ENCODE results near the gene TCF4.

TCF4 gene

DNA sequence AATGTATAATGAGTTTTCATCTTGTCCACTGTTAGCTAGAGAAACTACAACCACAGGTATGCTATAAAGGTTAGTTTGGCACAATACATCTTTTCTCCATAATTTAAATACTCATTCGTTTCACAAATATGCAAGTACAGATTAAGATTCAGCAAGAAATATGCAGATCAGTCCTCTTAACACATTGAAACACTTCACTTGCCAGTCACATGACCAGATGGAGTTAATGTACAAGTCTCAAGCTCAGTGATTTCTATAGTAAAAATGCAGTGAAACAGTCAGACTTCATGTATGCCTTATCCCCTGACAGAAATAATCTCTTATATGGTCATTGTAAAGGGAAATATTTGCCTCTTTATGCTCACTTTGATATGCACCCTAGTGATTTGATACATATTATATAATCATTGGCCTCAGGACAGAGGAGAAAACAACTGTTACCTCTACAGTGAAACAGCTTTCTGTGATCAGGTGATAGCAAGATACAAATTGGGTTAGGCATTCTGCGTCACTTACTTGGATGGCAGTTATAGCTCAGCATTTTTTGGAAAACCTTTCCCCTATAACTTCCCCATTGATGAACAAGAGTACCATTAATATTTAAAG lies 104.6 kb downstream of the TCF4 start:
- DNase-seq (ENCODE audit: low read depth) = no peak
- no peak overlapping the region for H3K4me3 ChIP-seq (ENCODE audit: low read length)
- TF ChIP-seq, protein P1, sequence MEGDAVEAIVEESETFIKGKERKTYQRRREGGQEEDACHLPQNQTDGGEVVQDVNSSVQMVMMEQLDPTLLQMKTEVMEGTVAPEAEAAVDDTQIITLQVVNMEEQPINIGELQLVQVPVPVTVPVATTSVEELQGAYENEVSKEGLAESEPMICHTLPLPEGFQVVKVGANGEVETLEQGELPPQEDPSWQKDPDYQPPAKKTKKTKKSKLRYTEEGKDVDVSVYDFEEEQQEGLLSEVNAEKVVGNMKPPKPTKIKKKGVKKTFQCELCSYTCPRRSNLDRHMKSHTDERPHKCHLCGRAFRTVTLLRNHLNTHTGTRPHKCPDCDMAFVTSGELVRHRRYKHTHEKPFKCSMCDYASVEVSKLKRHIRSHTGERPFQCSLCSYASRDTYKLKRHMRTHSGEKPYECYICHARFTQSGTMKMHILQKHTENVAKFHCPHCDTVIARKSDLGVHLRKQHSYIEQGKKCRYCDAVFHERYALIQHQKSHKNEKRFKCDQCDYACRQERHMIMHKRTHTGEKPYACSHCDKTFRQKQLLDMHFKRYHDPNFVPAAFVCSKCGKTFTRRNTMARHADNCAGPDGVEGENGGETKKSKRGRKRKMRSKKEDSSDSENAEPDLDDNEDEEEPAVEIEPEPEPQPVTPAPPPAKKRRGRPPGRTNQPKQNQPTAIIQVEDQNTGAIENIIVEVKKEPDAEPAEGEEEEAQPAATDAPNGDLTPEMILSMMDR (IDR thresholded peaks at IDR 0.05; ENCODE audit: insufficient read depth, low read depth, low read length, missing control alignments) = no peak

DNA sequence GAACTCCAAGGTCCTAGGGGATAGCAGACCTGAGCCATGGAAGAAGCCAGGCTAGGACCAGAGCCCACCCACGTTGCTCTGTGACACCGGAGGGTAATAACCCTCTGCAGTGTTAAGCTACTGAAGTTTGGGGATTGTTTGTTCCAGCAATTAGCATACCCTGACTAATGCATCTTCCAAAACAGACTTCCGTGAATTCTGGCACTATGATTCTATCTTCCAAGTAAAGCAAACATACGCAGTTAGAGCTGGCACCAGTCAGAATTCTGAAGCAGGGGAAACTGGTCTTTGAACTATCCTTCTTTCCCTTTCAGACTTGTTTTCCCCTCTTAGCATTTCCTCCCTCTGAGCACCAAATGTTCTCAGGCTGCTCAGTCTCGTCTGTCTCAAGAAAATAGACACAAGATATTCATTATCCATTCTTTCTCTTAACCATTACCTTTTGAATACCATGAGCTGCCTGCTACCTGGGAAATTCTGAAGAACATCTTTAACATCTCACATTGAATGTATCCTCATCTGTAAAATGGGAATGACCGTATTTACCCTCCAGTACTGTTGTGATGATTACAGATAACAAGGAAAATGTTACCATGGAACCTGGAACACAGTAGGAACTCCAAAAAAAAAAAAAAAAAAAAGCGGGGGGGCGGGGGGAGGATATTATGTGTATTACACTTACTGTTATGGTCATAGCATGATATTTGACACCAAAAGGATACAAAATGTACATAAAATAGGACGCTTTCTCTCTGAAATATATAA lies 108.2 kb downstream of the TCF4 start:
- H3K4me3 ChIP-seq (ENCODE audit: low read length) = no peak overlapping the region
- TF ChIP-seq, protein P1 (IDR thresholded peaks at IDR 0.05; ENCODE audit: insufficient read depth, low read depth, low read length, missing control alignments) = no peak
- DNase-seq (ENCODE audit: low read depth) = no peak

DNA sequence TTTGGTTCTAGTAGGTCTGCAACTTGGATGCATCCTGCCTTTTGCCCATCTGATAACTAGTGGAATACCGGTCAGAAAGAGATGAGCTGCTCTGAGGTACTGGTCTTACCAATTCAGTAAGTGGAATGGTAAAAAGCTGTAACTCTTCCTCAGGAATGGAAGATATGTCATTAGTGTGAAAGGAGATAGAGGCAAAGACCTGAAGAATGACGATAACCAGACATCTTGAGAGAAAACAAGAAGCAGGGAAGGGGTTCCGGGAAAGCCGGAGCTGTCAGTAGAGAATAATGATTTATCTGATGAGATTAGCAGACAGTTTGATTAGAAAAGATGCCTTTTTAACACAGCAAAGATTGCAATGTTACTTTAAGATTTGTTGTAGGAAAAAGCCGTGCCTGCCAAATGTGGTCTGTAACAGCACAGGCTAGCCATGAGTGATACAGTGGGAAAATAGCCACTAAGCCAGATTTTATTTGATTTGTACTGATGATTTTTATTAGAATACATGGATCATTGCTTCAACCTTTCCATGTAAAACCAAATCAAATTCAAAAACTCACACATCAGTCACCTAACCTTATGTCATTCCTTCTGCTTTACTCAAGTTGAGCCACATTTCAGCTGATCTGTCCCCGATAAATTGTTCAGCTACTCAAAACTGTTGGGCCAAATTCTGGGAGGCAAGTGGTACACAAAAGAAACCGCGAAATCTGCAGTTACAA lies 110.0 kb downstream of the TCF4 start:
- no peak for DNase-seq (ENCODE audit: low read depth)
- TF ChIP-seq, protein P1 (IDR thresholded peaks at IDR 0.05; ENCODE audit: insufficient read depth, low read depth, low read length, missing control alignments) = no peak
- H3K4me3 ChIP-seq (ENCODE audit: low read length) = peak overlapping the region; percentile 33

DNA sequence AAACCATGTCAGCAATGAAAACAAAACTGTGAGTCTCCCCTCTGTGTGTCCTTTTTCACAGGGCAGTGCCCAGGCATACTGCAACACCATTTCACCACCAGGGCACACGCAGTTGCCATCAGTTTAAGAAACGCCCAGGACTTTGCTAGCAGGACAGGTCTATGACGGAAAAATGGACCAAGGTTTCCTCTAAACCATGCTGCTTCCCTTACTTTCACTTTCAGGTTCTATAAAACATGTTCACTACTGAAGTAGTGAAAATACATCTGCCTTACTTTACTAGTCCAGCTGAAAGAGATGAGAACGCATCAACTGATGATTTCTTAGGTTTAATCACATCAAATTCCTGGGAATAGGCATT lies 110.5 kb downstream of the TCF4 start:
- TF ChIP-seq, protein P1 (IDR thresholded peaks at IDR 0.05; ENCODE audit: insufficient read depth, low read depth, low read length, missing control alignments) = peak; percentile 25
- H3K4me3 ChIP-seq (ENCODE audit: low read length) = peak overlapping the region; percentile 33
- peak; percentile 24 for DNase-seq (ENCODE audit: low read depth)

DNA sequence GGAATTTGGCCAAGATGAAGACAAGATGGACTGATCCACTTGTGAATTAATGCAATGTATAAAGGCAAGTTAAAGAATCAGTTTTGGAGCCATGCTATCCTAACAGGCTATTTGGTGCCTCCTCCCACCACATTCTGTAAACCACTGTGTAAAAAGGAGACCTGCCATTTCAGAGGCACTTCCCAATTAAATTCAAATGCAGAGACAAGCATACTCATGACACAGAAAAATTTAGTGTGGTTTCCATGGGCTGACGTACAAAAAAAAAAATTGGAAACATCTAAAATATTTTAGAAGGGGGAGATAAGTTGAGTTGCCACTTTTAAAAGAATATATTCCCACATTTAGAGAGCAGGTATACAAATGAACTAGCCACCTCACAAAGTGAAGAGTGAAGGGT lies 112.1 kb downstream of the TCF4 start:
- TF ChIP-seq, protein P1 (IDR thresholded peaks at IDR 0.05; ENCODE audit: insufficient read depth, low read depth, low read length, missing control alignments) = no peak
- no peak overlapping the region for H3K4me3 ChIP-seq (ENCODE audit: low read length)
- no peak for DNase-seq (ENCODE audit: low read depth)

DNA sequence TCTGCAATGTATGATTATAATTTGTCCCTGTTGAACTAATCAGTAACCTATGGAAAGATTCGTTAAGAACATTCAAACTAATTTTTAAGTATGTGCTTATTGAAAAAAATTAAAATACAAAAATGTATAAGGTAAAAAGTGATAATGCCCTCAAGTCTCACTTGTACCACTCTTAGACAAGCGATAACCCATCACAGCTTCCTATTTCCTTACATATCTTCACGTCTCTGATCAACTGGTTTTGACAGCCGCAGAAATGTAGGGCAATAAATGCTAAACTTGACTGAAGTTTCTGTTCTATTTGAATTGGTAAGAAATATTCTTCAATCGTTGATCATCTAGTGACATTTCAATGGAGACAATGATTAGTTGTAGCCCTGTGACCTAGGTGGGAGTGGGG lies 112.5 kb downstream of the TCF4 start:
- H3K4me3 ChIP-seq (ENCODE audit: low read length) = no peak overlapping the region
- DNase-seq (ENCODE audit: low read depth) = no peak
- TF ChIP-seq, protein P1 (IDR thresholded peaks at IDR 0.05; ENCODE audit: insufficient read depth, low read depth, low read length, missing control alignments) = no peak

Data from epithelial cell of esophagus (primary cell).